SKM-1 treated with dmso at 0.1 percent for 144 hours (cell line): ENCODE results near the gene CDK14.
A peak's percentile ranks its signal among the peaks of the same experiment; 100 is the strongest.

ENCODE experiments used
- DNase-seq: peaks from one replicate; lab custom pipeline; 2025; ENCODE audit not compliant: unreplicated experiment; lab: John Stamatoyannopoulos, UW

Gene CDK14

GRCh38 chr7:90596671-90597562 is 796 bp downstream of the CDK14 start:
- no peak for DNase-seq

GRCh38 chr7:90597563-90598253 is 1.6 kb downstream of the CDK14 start:
- DNase-seq: no peak

- no peak for DNase-seq
Observed at GRCh38 chr7:90599038-90599437, 2.9 kb downstream of the CDK14 start.

- peak; percentile 86 for DNase-seq
Observed at GRCh38 chr7:90599892-90600555, 3.9 kb downstream of the CDK14 start.

GRCh38 chr7:90602303-90602702 is 6.2 kb downstream of the CDK14 start:
- no peak for DNase-seq

GRCh38 chr7:90603346-90603745 is 7.2 kb downstream of the CDK14 start:
- DNase-seq: no peak

- DNase-seq: no peak
Observed at GRCh38 chr7:90604383-90604782, 8.3 kb downstream of the CDK14 start.

GRCh38 chr7:90605055-90605454 is 8.9 kb downstream of the CDK14 start:
- no peak for DNase-seq

- no peak for DNase-seq
Observed at GRCh38 chr7:90607196-90607595, 11.1 kb downstream of the CDK14 start.

- DNase-seq: no peak
Observed at GRCh38 chr7:90610105-90610504, 14.0 kb downstream of the CDK14 start.

GRCh38 chr7:90611115-90611514 is 15.0 kb downstream of the CDK14 start:
- no peak for DNase-seq

GRCh38 chr7:90613088-90613498 is 17.0 kb downstream of the CDK14 start:
- no peak for DNase-seq

- no peak for DNase-seq
Observed at GRCh38 chr7:90617442-90617841, 21.3 kb downstream of the CDK14 start.

- DNase-seq: no peak
Observed at GRCh38 chr7:90618876-90619275, 22.8 kb downstream of the CDK14 start.

GRCh38 chr7:90621125-90621746 is 25.1 kb downstream of the CDK14 start:
- no peak for DNase-seq

- DNase-seq: peak; percentile 51
Observed at GRCh38 chr7:90621747-90622140, 25.6 kb downstream of the CDK14 start.

- DNase-seq: no peak
Observed at GRCh38 chr7:90622670-90623069, 26.5 kb downstream of the CDK14 start.

- no peak for DNase-seq
Observed at GRCh38 chr7:90624225-90624911, 28.2 kb downstream of the CDK14 start.

- no peak for DNase-seq
Observed at GRCh38 chr7:90625051-90625450, 28.9 kb downstream of the CDK14 start.

GRCh38 chr7:90625562-90625961 is 29.4 kb downstream of the CDK14 start:
- no peak for DNase-seq

- DNase-seq: no peak
Observed at GRCh38 chr7:90626013-90626412, 29.9 kb downstream of the CDK14 start.
